Neural cell (in vitro differentiated cells): ENCODE data around the gene ASCC3. TPM values are rescaled to one million over a fixed set of nuclear protein-coding genes. Genes with fewer than 3 reads are reported as not detected.

Source experiments
- H2AFZ ChIP-seq: fragments of 200-600, 300-800 bp; sonication (generic), shearing (Covaris generic); 2 replicates; pipeline ENCODE4 v1.6.0; 2014; ENCODE audit warnings: low read depth, mild to moderate bottlenecking, antibody characterized with exemption, low read length, moderate library complexity
- H3F3A ChIP-seq: fragments of 200-600 bp; shearing (Covaris generic); 2 replicates; pipeline ENCODE4 v1.6.1; 2016; ENCODE audit warnings: mild to moderate bottlenecking, moderate library complexity, mixed read lengths, antibody characterized with exemption, low read length; ENCODE audit not compliant: insufficient read depth, poor library complexity, severe bottlenecking
- H3K27ac ChIP-seq: fragments of 200-600, 300-800 bp; sonication (generic), shearing (Covaris generic); 2 replicates; pipeline ENCODE4 v1.5.1; 2014; ENCODE audit warnings: mild to moderate bottlenecking, low read length, moderate library complexity
- H3K27me3 ChIP-seq: fragments of 300-800, 200-600 bp; sonication (generic), shearing (Covaris generic); 2 replicates; pipeline ENCODE4 v1.6.0; 2014; ENCODE audit warnings: mild to moderate bottlenecking, low read depth, low read length, moderate library complexity; ENCODE audit not compliant: insufficient read depth
- H3K36me3 ChIP-seq: fragments of 300-800, 200-600 bp; sonication (generic), shearing (Covaris generic); 2 replicates; pipeline ENCODE4 v1.5.1; 2014; ENCODE audit warnings: mild to moderate bottlenecking, antibody characterized with exemption, low read length, moderate library complexity; ENCODE audit not compliant: insufficient read depth
- H3K4me2 ChIP-seq: fragments of 300-800, 200-600 bp; sonication (generic), shearing (Covaris generic); 2 replicates; pipeline ENCODE4 v1.6.0; 2014; ENCODE audit warnings: mild to moderate bottlenecking, low read length
- H3K4me3 ChIP-seq: fragments of 300-800, 200-600 bp; sonication (generic), shearing (Covaris generic); 2 replicates; pipeline ENCODE4 v1.5.1; 2014; ENCODE audit warnings: mild to moderate bottlenecking, low read length, moderate library complexity
- H3K79me2 ChIP-seq: fragments of 200-600 bp; shearing (Covaris generic); replicated peaks from 2 replicates; pipeline ENCODE4 v1.6.0; 2014; ENCODE audit warnings: mild to moderate bottlenecking, low read length, moderate library complexity; ENCODE audit not compliant: insufficient read depth
- H3K9ac ChIP-seq: fragments of 300-800, 200-600 bp; sonication (generic), shearing (Covaris generic); 2 replicates; pipeline ENCODE4 v1.6.1; 2016; ENCODE audit warnings: mild to moderate bottlenecking, low read length, mixed read lengths
- H3K9me2 ChIP-seq: fragments of 200-600 bp; shearing (Covaris generic); 2 replicates; pipeline ENCODE4 v1.6.1; 2016; ENCODE audit warnings: mild to moderate bottlenecking, low read length, mixed read lengths; ENCODE audit not compliant: insufficient read depth
- H3K9me3 ChIP-seq: fragments of 200-600, 300-800 bp; sonication (generic), shearing (Covaris generic); 2 replicates; pipeline ENCODE4 v1.6.1; 2016; ENCODE audit warnings: mild to moderate bottlenecking, mixed run types, low read length, moderate library complexity, mixed read lengths
- H4K20me1 ChIP-seq: fragments of 200-600 bp; shearing (Covaris generic); 2 replicates; pipeline ENCODE4 v1.6.1; 2016; ENCODE audit warnings: mild to moderate bottlenecking, mixed run types; ENCODE audit not compliant: insufficient read depth
- EP300 ChIP-seq: fragments of 450-650 bp; conservative IDR thresholded peaks from 2 replicates; pipeline ENCODE4 v1.6.1; 2014; ENCODE audit warnings: antibody characterized with exemption, mild to moderate bottlenecking, moderate library complexity; ENCODE audit not compliant: poor library complexity, severe bottlenecking
- EZH2 ChIP-seq: fragments of 200-600, 300-800 bp; shearing (Covaris generic), sonication (generic); IDR thresholded peaks from 2 replicates; pipeline ENCODE4 v1.6.1; 2014; ENCODE audit warnings: antibody characterized with exemption, low read length, borderline replicate concordance, mild to moderate bottlenecking; ENCODE audit not compliant: insufficient read depth, poor library complexity, severe bottlenecking
- MXI1 ChIP-seq: fragments of 450-650 bp; conservative IDR thresholded peaks from 2 replicates; pipeline ENCODE4 v1.6.1; 2014; ENCODE audit warnings: antibody characterized with exemption, mild to moderate bottlenecking; ENCODE audit not compliant: poor library complexity, severe bottlenecking
- POLR2AphosphoS5 ChIP-seq: IDR thresholded peaks from 2 replicates; pipeline ENCODE4 v1.6.1; 2012
- RAD21 ChIP-seq: fragments of 450-650 bp; conservative IDR thresholded peaks from 2 replicates; pipeline ENCODE4 v1.6.1; 2014; ENCODE audit warnings: antibody characterized with exemption, mild to moderate bottlenecking, moderate library complexity
- REST ChIP-seq: IDR thresholded peaks from 2 replicates; pipeline ENCODE4 v1.6.1; 2012; ENCODE audit warnings: borderline replicate concordance
- SMC3 ChIP-seq: fragments of 450-650 bp; conservative IDR thresholded peaks from 2 replicates; pipeline ENCODE4 v1.6.1; 2014; ENCODE audit warnings: antibody characterized with exemption, mild to moderate bottlenecking, moderate library complexity; ENCODE audit not compliant: poor library complexity
- TAF1 ChIP-seq: IDR thresholded peaks from 2 replicates; pipeline ENCODE4 v1.6.1; 2012; ENCODE audit warnings: low read depth
- polyA plus RNA-seq: library from polyadenylated mRNA; depleted of rRNA; stranded (reverse); fragments of >200 nt; gene quantifications from 2 replicates; pipeline ENCODE4 v1.2.3, GENCODE V29; 2014
- TF ChIP-seq, protein P1 (sequence below): fragments of 450-650 bp; IDR thresholded peaks from 2 replicates; pipeline ENCODE4 v1.5.1; 2014; ENCODE audit warnings: antibody characterized with exemption, mild to moderate bottlenecking, moderate library complexity; ENCODE audit not compliant: poor library complexity, severe bottlenecking

The ASCC3 gene
- polyA plus RNA-seq, 1 donor from 2014 or later, result 14.9 TPM

GRCh38 chr6:100685747-100686146 lies 195.4 kb downstream of the ASCC3 start:
- TF ChIP-seq SMC3, result no peak
- no peak for TF ChIP-seq POLR2AphosphoS5
- TF ChIP-seq, protein P1, sequence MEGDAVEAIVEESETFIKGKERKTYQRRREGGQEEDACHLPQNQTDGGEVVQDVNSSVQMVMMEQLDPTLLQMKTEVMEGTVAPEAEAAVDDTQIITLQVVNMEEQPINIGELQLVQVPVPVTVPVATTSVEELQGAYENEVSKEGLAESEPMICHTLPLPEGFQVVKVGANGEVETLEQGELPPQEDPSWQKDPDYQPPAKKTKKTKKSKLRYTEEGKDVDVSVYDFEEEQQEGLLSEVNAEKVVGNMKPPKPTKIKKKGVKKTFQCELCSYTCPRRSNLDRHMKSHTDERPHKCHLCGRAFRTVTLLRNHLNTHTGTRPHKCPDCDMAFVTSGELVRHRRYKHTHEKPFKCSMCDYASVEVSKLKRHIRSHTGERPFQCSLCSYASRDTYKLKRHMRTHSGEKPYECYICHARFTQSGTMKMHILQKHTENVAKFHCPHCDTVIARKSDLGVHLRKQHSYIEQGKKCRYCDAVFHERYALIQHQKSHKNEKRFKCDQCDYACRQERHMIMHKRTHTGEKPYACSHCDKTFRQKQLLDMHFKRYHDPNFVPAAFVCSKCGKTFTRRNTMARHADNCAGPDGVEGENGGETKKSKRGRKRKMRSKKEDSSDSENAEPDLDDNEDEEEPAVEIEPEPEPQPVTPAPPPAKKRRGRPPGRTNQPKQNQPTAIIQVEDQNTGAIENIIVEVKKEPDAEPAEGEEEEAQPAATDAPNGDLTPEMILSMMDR, result no peak
- TF ChIP-seq MXI1, result no peak
- TF ChIP-seq REST, result no peak
- no peak for TF ChIP-seq EP300
- TF ChIP-seq EZH2, result no peak
- Histone ChIP-seq H3K79me2 (no peaks in the 10 kb centered on the region), H3K36me3 (no peaks in the 10 kb centered on the region), H3F3A (no peaks in the 10 kb centered on the region), H3K27me3 (no peaks in the 10 kb centered on the region), H3K9me3 (no peaks in the 10 kb centered on the region), H2AFZ (no peak overlapping the region), H3K9me2 (no peaks in the 10 kb centered on the region), H3K4me3 (no peak overlapping the region), H3K27ac (no peak overlapping the region), H3K9ac (no peak overlapping the region), H4K20me1 (no peaks in the 10 kb centered on the region), H3K4me2 (no peak overlapping the region)

- Histone ChIP-seq H3K4me2 (no peak overlapping the region), H3K36me3 (no peaks in the 10 kb centered on the region), H3K9ac (no peak overlapping the region), H3K27ac (no peak overlapping the region), H3K79me2 (no peaks in the 10 kb centered on the region), H3K9me2 (no peaks in the 10 kb centered on the region), H3F3A (no peaks in the 10 kb centered on the region), H3K4me3 (no peak overlapping the region), H4K20me1 (no peaks in the 10 kb centered on the region), H3K9me3 (no peaks in the 10 kb centered on the region), H3K27me3 (no peaks in the 10 kb centered on the region), H2AFZ (no peak overlapping the region)
- TF ChIP-seq TAF1, result no peak
- TF ChIP-seq EZH2, result no peak
- TF ChIP-seq RAD21, result no peak
- TF ChIP-seq EP300, result no peak
- no peak for TF ChIP-seq REST
These were observed 201.0 kb downstream of the ASCC3 start for GRCh38 chr6:100680163-100680562.
